ENCODE data around the gene ISCA1.
A peak's percentile ranks its signal among the peaks of the same experiment; 100 is the strongest.

ISCA1 gene

GRCh38 chr9:86282077-86282978 lies at the start of gene ISCA1 (continued):
- TF ChIP-seq ZBTB21 (tag by site-specific recombination; IDR thresholded peaks at IDR 0.05): peak; percentile 99
- no peak for TF ChIP-seq MZF1 (tag by site-specific recombination; IDR thresholded peaks at IDR 0.05; ENCODE audit: borderline replicate concordance)
- TF ChIP-seq PRDM2 (tag by site-specific recombination; IDR thresholded peaks at IDR 0.05; ENCODE audit: borderline replicate concordance): 0 out of 2 replicates have a peak, but pooled peaks have one; percentile 70
- TF ChIP-seq ELK4 (IDR thresholded peaks at IDR 0.05; ENCODE audit: borderline replicate concordance, low read depth, low read length): no peak
- TF ChIP-seq, protein P1, sequence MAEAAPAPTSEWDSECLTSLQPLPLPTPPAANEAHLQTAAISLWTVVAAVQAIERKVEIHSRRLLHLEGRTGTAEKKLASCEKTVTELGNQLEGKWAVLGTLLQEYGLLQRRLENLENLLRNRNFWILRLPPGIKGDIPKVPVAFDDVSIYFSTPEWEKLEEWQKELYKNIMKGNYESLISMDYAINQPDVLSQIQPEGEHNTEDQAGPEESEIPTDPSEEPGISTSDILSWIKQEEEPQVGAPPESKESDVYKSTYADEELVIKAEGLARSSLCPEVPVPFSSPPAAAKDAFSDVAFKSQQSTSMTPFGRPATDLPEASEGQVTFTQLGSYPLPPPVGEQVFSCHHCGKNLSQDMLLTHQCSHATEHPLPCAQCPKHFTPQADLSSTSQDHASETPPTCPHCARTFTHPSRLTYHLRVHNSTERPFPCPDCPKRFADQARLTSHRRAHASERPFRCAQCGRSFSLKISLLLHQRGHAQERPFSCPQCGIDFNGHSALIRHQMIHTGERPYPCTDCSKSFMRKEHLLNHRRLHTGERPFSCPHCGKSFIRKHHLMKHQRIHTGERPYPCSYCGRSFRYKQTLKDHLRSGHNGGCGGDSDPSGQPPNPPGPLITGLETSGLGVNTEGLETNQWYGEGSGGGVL (tag by site-specific recombination; IDR thresholded peaks at IDR 0.05): peak; percentile 63
- TF ChIP-seq ZNF660 (tag by site-specific recombination; IDR thresholded peaks at IDR 0.05): no peak; the same call in 1 of the 2 replicates
- TF ChIP-seq TCF7L2 (IDR thresholded peaks at IDR 0.05; ENCODE audit: borderline replicate concordance, low read depth, low read length): no peak
- TF ChIP-seq, protein P2, sequence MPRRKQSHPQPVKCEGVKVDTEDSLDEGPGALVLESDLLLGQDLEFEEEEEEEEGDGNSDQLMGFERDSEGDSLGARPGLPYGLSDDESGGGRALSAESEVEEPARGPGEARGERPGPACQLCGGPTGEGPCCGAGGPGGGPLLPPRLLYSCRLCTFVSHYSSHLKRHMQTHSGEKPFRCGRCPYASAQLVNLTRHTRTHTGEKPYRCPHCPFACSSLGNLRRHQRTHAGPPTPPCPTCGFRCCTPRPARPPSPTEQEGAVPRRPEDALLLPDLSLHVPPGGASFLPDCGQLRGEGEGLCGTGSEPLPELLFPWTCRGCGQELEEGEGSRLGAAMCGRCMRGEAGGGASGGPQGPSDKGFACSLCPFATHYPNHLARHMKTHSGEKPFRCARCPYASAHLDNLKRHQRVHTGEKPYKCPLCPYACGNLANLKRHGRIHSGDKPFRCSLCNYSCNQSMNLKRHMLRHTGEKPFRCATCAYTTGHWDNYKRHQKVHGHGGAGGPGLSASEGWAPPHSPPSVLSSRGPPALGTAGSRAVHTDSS (tag by site-specific recombination; IDR thresholded peaks at IDR 0.05): no peak
- peak; percentile 47; the same call in 1 of the 2 replicates for TF ChIP-seq REPIN1 (tag by site-specific recombination; IDR thresholded peaks at IDR 0.05; ENCODE audit: low read depth)
- TF ChIP-seq ZFHX2 (tag by site-specific recombination; conservative IDR thresholded peaks at IDR 0.05): peak; percentile 24
- peak; percentile 28; the same call in 1 of the 2 replicates for TF ChIP-seq FEZF1 (tag by site-specific recombination; IDR thresholded peaks at IDR 0.05)
- no peak; the same call in 1 of the 2 replicates for TF ChIP-seq ZNF423 (tag by site-specific recombination; IDR thresholded peaks at IDR 0.05)
- TF ChIP-seq GFI1B (tag by site-specific recombination; IDR thresholded peaks at IDR 0.05): no peak
- TF ChIP-seq ZNF2 (tag by site-specific recombination; IDR thresholded peaks at IDR 0.05): peak; percentile 81
- TF ChIP-seq ZNF843 (tag by site-specific recombination; IDR thresholded peaks at IDR 0.05): peak; percentile 48; the same call in 1 of the 2 replicates
- peak; percentile 24; the same call in 1 of the 2 replicates for TF ChIP-seq OVOL3 (tag by site-specific recombination; IDR thresholded peaks at IDR 0.05)
- TF ChIP-seq BCL11B (tag by site-specific recombination; IDR thresholded peaks at IDR 0.05; ENCODE audit: low read depth): no peak; the same call in 1 of the 2 replicates
- peak; percentile 75 for TF ChIP-seq WT1 (tag by site-specific recombination; IDR thresholded peaks at IDR 0.05)
- no peak; the same call in 1 of the 2 replicates for TF ChIP-seq ZNF610 (tag by site-specific recombination; IDR thresholded peaks at IDR 0.05; ENCODE audit: borderline replicate concordance)
- TF ChIP-seq ZNF677 (tag by site-specific recombination; IDR thresholded peaks at IDR 0.05): no peak
- TF ChIP-seq, protein P3, sequence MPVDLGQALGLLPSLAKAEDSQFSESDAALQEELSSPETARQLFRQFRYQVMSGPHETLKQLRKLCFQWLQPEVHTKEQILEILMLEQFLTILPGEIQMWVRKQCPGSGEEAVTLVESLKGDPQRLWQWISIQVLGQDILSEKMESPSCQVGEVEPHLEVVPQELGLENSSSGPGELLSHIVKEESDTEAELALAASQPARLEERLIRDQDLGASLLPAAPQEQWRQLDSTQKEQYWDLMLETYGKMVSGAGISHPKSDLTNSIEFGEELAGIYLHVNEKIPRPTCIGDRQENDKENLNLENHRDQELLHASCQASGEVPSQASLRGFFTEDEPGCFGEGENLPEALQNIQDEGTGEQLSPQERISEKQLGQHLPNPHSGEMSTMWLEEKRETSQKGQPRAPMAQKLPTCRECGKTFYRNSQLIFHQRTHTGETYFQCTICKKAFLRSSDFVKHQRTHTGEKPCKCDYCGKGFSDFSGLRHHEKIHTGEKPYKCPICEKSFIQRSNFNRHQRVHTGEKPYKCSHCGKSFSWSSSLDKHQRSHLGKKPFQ (tag by site-specific recombination; IDR thresholded peaks at IDR 0.05): no peak
- TF ChIP-seq ZNF626 (tag by site-specific recombination; IDR thresholded peaks at IDR 0.05): no peak
- TF ChIP-seq ZNF510 (tag by site-specific recombination; IDR thresholded peaks at IDR 0.05; ENCODE audit: insufficient replicate concordance): no peak
- TF ChIP-seq ZNF202 (tag by site-specific recombination; IDR thresholded peaks at IDR 0.05; ENCODE audit: borderline replicate concordance): no peak
- TF ChIP-seq ZNF19 (tag by site-specific recombination; IDR thresholded peaks at IDR 0.05; ENCODE audit: low read depth): no peak
- peak; percentile 91 for TF ChIP-seq ZNF341 (tag by site-specific recombination; IDR thresholded peaks at IDR 0.05; ENCODE audit: low read depth)
- peak; percentile 99; the same call in 1 of the 2 replicates for TF ChIP-seq ZBTB17 (tag by site-specific recombination; IDR thresholded peaks at IDR 0.05)
